8988T (cell line): ENCODE data around the gene NTNG1.

ENCODE experiments used
- DNase-seq: peaks from one replicate; pipeline ENCODE4 v3.0.0; 2011

NTNG1 gene

DNA sequence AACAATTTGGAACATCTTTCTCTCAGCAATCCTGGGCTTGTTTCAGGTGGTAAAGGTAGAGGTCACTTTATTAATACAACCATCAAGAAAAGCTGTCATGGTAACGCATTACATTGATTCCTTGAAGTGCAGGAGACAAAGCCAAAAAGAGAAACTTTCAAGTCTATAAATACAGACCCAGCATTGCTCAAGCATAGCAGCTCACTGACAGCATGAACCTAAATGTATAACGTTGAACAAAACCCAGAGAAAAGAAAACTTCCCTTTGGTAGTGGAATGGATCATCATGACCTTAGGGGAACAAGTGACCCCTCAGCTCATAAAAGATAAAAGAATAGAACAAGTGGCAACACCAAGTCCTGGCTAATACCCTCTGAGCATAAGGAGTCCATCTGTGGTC, 332.2 kb downstream of the NTNG1 start:
- DNase-seq: no peak

DNA sequence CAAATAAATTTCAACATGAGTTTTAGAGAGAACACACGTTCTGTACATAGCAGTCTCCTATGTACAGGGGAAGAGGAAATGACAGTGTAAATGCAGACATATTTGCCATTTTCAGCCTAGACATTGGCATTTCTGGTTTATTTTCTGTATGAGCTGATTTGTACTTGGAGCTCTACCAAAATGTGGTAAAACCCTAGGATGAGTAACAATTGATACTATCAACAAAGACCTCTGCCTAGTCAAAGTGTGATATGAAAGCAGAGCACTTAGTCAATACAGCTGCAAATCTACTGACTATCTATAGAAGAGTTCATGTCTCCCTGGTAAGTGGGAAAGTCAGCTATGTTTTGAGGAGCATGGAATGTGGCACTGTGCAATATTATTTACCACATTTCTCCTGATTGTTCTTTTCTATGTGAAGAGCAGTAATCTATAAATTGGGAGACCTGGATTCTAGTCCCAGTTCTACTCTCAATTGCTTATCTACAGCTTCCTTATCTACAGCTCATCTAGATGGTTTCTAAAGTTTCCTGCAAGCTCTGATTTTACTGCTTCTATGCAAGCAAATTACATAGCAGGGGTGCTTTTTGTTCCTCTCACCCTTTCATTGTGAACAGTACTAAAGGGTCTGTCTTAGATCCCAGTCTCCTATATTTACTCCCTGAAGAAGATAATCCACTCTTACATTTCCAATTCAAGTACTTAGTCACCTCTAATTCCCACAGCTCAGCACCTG, 334.2 kb downstream of the NTNG1 start:
- no peak for DNase-seq

DNA sequence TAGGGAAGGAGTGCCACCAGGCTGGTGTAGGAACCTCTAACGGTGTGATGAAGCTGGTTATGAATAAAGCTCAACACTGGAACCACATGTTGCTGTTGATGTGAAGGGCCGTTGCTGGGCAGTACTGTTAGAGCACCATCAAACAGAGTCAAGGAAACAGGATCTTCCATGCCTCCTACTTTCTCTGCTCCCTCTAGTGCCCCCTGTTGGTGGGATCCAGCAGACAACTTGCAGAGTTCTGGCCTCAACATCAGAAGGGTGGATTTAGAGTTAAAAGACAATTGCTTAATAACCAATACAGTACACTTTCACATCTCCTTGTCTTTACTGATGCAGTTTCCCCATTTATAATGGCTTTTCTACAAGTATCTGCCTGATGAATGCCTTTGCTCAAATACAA, 336.4 kb downstream of the NTNG1 start:
- DNase-seq: no peak

DNA sequence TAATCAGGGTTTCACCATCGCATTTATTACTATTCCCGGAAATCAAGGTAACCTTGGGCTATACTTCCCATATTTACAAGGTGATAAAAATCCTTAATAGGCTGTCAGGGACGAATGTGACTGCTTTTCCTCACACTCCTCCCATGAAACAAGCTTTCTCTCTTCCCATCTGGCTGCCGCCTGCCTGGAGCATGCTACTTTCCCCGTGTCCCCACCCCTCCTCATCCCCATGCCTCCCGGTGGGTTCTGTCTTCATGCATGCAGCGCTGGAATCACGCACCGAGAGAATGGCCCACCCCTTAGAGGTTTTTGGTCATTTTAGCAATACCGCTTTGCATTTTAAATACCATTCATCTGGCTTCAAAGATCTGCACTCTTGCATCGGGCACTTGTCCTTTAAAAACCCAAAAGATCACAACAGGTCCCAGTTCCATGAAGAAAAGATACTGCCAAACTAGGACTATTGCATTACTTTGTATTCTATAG, 339.1 kb downstream of the NTNG1 start:
- no peak for DNase-seq

DNA sequence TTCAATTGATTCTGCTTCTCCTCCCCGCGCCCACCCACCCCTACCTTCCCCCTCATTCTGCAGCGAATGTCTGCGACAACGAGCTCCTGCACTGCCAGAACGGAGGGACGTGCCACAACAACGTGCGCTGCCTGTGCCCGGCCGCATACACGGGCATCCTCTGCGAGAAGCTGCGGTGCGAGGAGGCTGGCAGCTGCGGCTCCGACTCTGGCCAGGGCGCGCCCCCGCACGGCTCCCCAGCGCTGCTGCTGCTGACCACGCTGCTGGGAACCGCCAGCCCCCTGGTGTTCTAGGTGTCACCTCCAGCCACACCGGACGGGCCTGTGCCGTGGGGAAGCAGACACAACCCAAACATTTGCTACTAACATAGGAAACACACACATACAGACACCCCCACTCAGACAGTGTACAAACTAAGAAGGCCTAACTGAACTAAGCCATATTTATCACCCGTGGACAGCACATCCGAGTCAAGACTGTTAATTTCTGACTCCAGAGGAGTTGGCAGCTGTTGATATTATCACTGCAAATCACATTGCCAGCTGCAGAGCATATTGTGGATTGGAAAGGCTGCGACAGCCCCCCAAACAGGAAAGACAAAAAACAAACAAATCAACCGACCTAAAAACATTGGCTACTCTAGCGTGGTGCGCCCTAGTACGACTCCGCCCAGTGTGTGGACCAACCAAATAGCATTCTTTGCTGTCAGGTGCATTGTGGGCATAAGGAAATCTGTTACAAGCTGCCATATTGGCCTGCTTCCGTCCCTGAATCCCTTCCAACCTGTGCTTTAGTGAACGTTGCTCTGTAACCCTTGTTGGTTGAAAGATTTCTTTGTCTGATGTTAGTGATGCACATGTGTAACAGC, 339.9 kb downstream of the NTNG1 start:
- DNase-seq: no peak

DNA sequence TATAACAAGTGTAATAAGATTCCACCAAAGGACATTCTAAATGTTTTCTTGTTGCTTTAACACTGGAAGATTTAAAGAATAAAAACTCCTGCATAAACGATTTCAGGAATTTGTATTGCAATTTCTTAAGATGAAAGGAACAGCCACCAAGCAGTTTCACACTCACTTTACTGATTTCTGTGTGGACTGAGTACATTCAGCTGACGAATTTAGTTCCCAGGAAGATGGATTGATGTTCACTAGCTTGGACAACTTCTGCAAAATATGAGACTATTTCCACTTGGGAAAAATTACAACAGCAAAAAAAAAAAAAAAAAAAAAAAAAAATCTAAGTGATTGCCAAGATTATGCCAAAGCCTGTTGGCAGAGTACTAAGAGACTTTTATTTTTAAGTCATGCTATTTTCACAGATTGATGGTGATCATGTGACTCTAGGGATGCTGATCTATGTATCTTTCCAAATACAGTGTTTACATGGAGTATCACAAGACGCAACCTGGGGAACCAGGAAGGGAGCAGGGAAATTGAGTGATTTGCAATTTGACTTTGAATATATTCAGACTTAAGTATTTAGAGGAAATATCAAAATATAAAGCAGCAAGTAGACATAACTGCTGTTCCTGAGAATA, 341.0 kb downstream of the NTNG1 start:
- no peak for DNase-seq

DNA sequence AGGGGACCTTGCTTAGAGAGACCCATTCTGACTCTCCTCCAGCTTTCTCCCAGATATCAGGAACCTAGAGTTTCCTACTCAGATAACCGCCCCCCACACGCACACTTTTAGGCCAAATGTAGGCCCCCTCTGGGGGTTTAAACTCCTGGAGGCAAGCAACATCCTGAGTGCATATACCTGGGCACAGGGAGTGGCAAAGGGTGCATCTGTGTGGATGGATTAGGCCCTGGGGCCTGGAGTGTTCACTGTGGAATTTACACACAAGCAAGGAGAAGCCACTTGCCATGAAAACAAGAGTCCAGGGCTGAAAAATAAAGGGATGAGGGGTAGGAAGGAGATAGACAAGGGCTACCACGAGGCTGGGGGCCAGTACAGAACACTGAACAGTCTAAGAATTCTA, 343.1 kb downstream of the NTNG1 start:
- no peak for DNase-seq

DNA sequence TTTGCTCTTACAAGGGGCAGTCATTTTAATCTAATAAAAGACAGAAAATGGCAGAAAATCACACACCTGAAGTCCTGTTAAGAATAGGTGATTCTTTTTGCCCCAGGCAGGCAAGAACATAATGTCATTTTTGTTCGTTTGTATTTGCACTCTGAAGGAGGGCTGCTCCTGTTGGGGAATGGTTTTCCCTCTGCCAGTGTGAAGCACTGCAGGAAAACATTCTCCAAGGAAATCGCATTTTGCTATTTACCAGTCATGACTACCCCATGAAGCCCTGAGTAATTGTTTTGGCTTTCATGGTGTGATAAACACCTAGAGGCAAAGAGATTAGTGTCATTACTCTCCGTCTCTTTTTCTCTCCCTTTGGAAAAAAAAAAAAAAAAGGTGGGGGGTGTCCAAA, 345.5 kb downstream of the NTNG1 start:
- DNase-seq: no peak

DNA sequence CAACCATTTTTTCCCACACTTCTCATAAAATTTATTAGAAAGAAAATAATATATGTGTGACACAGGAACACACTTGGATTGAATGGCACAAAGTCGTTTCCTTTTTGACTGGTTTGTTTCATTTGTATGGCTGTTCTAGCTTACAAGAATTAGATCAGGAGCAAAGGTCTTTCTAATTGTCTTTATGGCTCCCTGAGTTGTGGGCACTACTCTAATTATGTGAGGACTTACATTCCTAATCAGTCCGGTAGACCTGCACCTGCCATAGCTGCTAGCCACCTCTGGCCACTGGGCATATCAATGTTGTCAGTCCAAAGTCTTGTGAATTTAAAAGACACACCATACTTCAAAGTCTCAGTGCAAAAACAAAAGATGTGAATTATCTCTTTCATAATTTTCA, 346.7 kb downstream of the NTNG1 start:
- DNase-seq: no peak

DNA sequence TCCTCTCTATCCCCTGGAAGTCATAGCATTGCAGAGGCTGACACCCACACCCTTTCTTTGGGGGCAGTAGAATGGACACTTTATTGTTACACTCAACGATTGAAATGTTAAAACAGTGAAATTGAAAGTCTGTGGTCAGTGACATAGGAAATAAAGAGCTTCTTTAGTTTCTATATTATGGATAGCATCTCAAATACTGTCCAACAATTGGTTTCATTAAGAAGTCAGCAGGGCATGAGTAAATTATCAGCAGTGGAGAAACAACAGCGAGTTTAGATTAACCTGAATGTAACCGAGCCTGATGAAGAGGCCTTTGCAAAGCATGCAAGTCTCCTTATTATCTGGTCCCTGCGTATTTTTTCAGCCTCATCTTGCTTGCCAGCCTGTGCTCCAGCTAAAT, 350.7 kb downstream of the NTNG1 start:
- no peak for DNase-seq

DNA sequence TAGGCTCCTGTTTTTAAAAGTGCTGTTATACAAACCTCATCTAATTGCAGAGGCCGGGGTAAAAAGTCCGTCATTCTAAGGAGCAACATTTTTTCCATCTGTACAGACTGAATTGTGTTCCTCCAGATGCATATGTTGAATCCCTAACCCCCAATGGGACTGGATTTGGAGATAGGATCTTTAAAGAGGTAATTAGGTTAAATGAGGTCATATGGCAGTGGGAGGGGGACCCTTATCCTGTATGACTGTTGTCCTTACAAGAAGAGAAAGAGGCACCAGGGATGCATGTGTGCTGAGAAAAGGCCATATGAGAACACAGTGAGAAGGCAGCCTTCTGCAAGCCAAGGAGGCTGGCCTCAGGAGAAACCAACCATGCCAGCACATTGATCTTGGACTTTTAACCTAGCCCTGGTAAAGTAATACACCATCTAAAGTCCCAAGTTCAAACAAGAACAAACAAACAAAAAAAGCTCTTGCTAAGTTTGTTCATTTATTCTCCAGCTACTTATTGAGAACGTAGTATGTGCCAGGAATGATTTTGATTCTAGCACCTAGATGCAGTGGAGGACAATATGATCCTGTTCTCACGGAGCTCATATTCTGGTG, 352.4 kb downstream of the NTNG1 start:
- no peak for DNase-seq

DNA sequence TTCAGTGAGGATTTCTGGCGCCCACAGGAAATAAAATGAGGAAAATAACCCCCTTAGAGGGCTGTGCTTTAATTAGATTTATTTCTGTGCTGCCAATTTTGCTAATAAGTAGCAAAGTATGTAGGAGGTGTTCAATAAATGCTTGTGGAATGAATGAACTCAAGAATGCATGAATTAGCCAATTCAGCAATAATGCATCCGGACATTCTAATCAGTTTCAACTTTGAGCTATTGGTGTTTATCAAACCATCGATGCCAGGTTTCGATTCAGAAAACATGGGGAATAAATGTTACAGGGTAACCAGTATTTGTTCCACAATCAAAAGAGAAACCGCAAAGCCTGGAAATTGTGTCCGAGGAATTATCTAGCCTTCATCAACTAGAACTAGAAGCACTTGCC, 353.2 kb downstream of the NTNG1 start:
- no peak for DNase-seq

DNA sequence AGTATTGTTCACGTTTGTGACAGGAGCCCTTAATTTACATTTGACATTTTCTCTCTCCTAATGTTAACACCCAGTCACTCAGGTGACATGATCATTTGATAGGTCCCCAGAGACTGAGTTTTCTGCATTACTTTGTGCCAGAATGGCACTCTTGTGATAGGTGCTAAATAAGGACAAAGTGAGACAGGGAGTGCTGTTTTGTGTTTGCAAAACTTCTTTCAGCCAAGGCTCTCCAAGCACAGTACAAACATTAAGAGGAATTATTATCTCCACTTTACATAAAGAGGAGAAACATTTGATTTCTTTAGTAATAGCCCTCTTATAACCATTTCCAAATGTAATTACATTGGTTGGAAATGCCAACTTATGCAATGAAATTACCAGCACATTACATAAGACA, 355.2 kb downstream of the NTNG1 start:
- no peak for DNase-seq

DNA sequence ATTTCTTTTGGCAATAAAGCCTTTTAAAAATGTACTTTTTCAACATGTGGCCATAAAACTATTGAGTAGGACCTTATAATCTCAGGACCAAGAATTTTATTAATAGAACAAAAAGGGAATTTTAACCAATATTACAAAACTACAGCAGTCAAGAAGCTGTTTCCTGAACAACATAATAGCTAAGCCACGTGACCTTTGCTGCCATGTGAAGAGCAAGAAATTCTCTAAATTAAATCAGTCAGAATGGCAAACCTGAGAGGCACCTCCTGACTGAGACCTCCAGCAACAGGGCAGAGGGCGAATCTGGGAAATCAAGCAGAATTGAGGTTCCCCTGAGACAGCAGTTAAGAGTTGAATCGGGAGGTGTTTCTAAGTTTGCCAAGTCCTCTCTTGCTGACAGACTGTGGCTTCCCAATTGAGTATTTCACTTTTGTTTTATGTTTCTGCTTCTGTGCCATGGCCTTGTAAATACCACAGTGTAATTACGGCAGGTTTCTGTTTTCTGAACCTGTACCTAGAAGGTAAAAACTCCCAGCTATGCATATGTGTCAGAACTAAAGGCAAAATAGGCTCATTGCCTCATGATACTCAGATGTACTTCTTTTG, 358.4 kb downstream of the NTNG1 start:
- no peak for DNase-seq

DNA sequence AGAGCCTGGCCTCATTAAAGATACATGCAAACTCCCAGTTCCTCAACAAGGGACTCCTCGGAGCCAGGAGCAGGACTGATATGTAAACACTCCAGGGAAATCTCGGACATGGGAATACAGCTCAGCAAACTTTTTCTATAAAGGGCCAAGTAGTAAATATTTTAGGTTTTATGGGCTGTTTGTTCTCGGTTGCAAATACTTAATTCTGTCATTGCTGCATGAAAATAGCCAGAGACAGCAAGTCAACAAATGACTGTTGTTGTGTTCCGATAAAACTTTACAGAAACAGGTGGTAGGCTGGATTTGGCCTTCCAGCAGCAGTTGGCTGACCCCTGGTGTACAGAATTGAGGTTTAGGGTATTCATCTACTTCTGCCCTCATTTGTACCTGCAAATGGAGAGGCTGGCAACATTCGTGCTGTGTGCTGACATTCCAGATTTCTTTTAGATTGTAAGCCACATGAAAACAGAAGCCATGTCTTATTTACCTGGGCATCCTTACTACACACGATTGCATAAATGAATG, 360.3 kb downstream of the NTNG1 start:
- DNase-seq: no peak

DNA sequence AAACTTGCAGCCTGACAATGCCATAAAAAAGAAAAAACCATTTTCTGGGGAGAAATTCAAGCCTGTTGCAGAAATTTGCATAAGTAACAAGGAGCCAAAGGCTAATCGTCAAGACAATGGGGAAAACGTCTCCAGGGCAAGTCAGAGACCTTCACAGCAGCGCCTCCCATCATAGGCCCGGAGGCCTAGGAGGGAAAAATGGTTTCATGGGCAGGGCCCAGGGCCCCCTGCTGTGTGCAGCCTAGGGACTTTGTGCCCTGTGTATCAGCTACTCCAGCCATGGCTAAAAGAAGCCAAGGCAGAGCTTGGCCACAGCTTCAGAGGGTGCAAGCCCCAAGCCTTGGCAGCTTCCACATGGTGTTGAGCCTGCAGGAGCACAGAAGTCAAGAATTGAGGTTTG, 369.5 kb downstream of the NTNG1 start:
- no peak for DNase-seq

DNA sequence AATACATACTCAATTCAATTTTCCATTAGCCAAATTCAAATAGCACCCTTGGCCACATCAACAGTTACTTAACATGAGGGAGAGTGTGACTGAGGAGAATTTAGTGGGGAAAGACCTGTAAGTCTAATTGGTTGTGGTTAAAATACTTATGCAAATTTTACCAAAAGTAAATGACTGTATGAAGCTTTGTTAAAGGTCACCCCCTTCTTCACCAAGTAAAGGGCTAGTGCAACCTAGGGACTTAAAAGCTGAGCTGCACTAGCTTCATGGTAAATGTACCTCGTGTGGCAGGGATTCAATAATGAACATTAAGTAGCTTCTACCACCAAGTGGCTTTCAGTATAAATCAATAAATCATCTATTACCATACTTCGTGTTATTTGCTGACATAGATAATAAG, 372.0 kb downstream of the NTNG1 start:
- DNase-seq: no peak

DNA sequence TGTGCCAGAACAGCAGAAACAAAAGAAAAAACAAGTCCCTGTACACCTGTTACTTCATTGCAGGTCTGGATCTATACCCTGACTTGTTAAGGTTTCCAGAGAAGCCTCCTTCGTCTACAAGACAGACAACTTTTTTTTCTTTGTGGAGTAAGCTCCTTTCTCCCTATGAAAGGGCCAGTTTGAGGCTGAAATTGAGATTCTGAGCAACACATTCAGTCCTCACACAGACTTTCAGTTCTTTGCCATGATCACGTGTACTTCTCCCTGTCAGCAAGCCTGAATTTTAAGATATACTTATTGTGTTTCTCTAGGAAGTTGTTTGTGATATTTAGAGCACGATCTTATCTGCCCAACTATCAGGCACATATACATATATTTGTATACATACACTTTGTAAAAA, 374.0 kb downstream of the NTNG1 start:
- DNase-seq: no peak

DNA sequence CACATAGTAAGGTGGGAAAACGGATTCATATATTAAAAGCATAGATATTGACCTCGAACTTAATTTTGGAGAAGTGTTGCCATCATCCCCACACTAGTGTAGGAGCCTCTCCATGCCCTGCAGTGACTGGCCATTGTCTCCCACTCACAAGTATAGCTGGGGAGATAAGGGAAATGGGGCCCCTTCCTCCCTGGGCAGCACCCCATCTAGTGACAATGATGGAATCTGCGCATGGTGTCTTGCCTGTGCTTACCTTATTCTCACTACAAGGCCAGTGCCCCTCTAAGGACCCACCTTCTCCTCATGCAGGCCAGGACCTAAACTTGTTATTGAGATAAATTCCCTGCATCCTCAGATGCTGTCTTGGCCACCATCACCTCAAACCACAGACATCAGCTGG, 374.9 kb downstream of the NTNG1 start:
- no peak for DNase-seq

DNA sequence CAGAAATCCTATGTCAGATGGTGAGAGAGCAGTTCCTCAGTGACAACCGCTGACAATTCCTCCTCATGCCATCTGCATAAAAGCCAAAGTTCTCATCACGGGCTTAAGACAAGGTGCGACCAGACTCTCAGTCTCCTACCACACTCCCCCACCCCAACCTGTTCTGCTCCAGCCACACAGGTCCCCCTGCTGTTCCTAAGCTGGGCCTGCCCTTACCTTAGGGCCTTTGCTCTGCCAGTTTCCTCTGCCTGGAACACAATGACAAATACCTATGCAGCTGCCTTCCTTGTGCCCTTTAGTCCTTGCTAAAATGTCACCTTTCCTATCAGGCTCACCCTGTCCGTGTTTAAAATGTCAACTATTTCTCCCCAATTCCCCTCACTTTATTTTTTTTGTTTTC, 382.2 kb downstream of the NTNG1 start:
- DNase-seq: no peak

DNA sequence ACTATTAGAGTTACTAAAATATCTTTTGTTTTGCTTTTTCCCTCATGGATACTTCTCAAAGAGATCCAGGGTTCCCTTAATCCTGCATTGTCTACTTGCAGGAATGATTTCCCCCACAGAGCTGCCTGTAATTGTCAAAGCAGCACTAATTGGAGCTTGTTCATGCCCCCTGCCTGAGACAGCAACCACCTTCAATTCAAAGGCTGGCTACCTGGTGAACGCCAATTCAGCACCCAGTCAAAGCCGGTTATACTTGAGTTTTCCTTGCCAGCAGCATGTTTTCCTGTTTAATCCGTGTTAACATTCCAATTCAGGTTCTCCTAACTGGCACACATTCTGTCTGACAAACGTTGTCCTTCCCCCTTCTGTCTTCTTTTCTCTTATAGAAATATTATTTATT, 382.9 kb downstream of the NTNG1 start:
- DNase-seq: no peak

DNA sequence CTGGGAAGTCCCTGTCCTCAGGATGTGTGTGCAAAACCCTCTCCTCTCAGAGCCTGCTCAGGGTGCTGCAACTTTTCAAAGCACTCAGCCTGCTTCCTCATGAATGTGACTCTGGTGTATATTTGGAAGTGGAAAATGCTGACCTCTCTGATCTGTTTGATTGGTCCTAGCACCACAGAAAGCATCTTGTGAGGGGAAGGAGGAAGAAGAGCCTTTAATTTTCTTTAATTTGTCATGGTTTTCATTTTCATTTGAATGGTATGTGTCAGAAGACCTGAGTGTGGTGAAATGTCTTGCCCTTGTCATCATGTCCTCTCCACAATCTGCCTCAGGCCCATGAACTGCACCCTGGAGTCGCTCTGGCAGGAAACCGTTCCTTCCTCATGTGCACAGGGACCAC, 383.5 kb downstream of the NTNG1 start:
- DNase-seq: no peak

DNA sequence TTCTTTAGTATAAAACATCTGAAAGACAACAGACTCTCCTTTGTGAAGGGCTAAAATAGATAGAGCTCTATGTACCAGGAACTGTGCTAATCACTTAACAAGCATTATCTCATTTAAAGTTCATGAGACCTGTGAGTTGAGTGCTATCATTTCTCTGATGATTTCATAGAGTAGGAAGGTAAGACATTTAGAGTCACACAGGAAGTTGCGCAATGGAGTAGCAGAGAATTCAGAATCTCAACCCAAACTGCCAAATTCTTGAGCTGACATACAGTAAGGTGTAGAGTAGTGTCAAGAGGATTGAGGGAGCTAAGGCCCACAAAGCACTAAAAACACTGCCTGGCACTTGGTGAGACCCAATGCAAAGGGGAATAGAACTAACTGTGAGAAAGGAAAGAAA, 384.3 kb downstream of the NTNG1 start:
- no peak for DNase-seq
